Endothelial cell of umbilical vein (primary cell): ENCODE results near the gene TDRD9. TPM values are rescaled to one million over a fixed set of nuclear protein-coding genes. Genes with fewer than 3 reads are reported as not detected.

ENCODE experiments used
- BruUV-seq: library from RNA; stranded (reverse); fragments of 400-500 nt; replicated peaks from 2 replicates; lab custom pipeline; 2021; lab: Mats Ljungman, UMichigan
- CTCF ChIA-PET: fragments of 300-600, 350-600 bp; sonication (Branson Sonifier 250); formaldehyde crosslinking; loops from one replicate; lab custom pipeline; 2021; ENCODE audit warnings: antibody characterized with exemption, inconsistent platforms; lab: Charles Lee
- POLR2A ChIA-PET: fragments of 300-600, 350-600 bp; sonication (Branson Sonifier 250); formaldehyde crosslinking; loops from one replicate; lab custom pipeline; 2021; ENCODE audit warnings: antibody characterized with exemption, inconsistent platforms; lab: Charles Lee
- DNase-seq: peaks from one replicate; pipeline ENCODE4 v3.0.0-alpha.2; 2011; ENCODE audit warnings: low read depth, low spot score
- FAIRE-seq: peaks from 2 replicates; lab custom pipeline; 2011; peaks lifted over from hg19 to GRCh38; lab: Jason Lieb, UNC
- H2AFZ ChIP-seq: 2 replicates; pipeline ENCODE4 v1.6.0; 2012; ENCODE audit warnings: low read depth, low read length, control low read depth, inconsistent platforms
- H3K27ac ChIP-seq: 2 replicates; pipeline ENCODE4 v1.5.1; 2011; ENCODE audit warnings: low read depth, mild to moderate bottlenecking, control low read depth, low read length, moderate library complexity; ENCODE audit not compliant: insufficient read depth
- H3K27me3 ChIP-seq, 2 experiments: 2 replicates each; pipeline versions ENCODE4 v1.6.0 to v1.6.1; 2011; ENCODE audit warnings: low read length in 2 of 2, mixed read lengths in 1 of 2; ENCODE audit not compliant: control insufficient read depth in 2 of 2, insufficient read depth in 2 of 2
- H3K36me3 ChIP-seq, 2 experiments: 2 replicates in 1 of 2; 3 replicates in 1 of 2; pipeline ENCODE4 v1.5.1; 2011; ENCODE audit warnings: low read length in 2 of 2, mild to moderate bottlenecking in 1 of 2, moderate library complexity in 1 of 2; ENCODE audit not compliant: control insufficient read depth in 2 of 2, insufficient read depth in 2 of 2; ENCODE audit errors: extremely low read depth in 1 of 2
- H3K4me1 ChIP-seq: 3 replicates; pipeline ENCODE4 v1.5.1; 2011; ENCODE audit warnings: mild to moderate bottlenecking, low read length; ENCODE audit not compliant: control insufficient read depth, insufficient read depth; ENCODE audit errors: extremely low read depth
- H3K4me2 ChIP-seq: 2 replicates; pipeline ENCODE4 v1.6.1; 2011; ENCODE audit warnings: low read length, control low read depth, mixed read lengths; ENCODE audit not compliant: insufficient read depth
- H3K4me3 ChIP-seq, 3 experiments: fragments of 200-600 bp in 1 of 3; sonication (generic), shearing (Covaris generic) in 1 of 3; replicated peaks in 1 of 3; 2 replicates each; pipeline ENCODE4 v1.5.1; 2011 to 2016; ENCODE audit warnings: control low read depth in 3 of 3, low read length in 3 of 3, mild to moderate bottlenecking in 2 of 3, inconsistent platforms in 1 of 3, low read depth in 1 of 3, moderate library complexity in 1 of 3; ENCODE audit not compliant: insufficient read depth in 1 of 3
- H3K79me2 ChIP-seq: 2 replicates; pipeline ENCODE4 v1.6.0; 2012; ENCODE audit warnings: low read length, inconsistent platforms; ENCODE audit not compliant: control insufficient read depth, insufficient read depth
- H3K9ac ChIP-seq: replicated peaks from 2 replicates; pipeline ENCODE3; 2011; ENCODE audit warnings: low read length, control low read depth; ENCODE audit not compliant: insufficient read depth; ENCODE audit errors: extremely low read depth
- H3K9me1 ChIP-seq: replicated peaks from 3 replicates; pipeline ENCODE4 v1.6.0; 2011; ENCODE audit warnings: mild to moderate bottlenecking, low read length; ENCODE audit not compliant: control insufficient read depth, insufficient read depth; ENCODE audit errors: extremely low read depth
- H3K9me3 ChIP-seq: replicated peaks from 2 replicates; pipeline ENCODE4 v1.5.1; 2012; ENCODE audit warnings: low read length, inconsistent platforms; ENCODE audit not compliant: control insufficient read depth, insufficient read depth
- H4K20me1 ChIP-seq: replicated peaks from 2 replicates; pipeline ENCODE3; 2011; ENCODE audit warnings: mild to moderate bottlenecking, low read length; ENCODE audit not compliant: control insufficient read depth, insufficient read depth; ENCODE audit errors: extremely low read depth
- CTCF ChIP-seq, 2 donors: IDR thresholded peaks; 1 replicate in 1 of 2; 2 replicates in 1 of 2; pipeline ENCODE4 v1.5.1; 2011; ENCODE audit warnings: low read length in 2 of 2, mild to moderate bottlenecking in 2 of 2, moderate library complexity in 2 of 2, control low read depth in 1 of 2, inconsistent platforms in 1 of 2, low read depth in 1 of 2; ENCODE audit not compliant: insufficient read depth in 1 of 2; ENCODE audit errors: extremely low read depth in 1 of 2
- EZH2 ChIP-seq: IDR thresholded peaks from 2 replicates; pipeline ENCODE4 v1.6.1; 2012; ENCODE audit warnings: borderline replicate concordance, low read depth, mild to moderate bottlenecking, moderate library complexity, low read length, inconsistent platforms; ENCODE audit not compliant: severe bottlenecking
- FOS ChIP-seq: IDR thresholded peaks from 2 replicates; pipeline ENCODE4 v1.6.1; 2011; ENCODE audit warnings: mild to moderate bottlenecking, low read length, moderate library complexity, borderline replicate concordance; ENCODE audit not compliant: insufficient read depth
- GATA2 ChIP-seq: IDR thresholded peaks from 2 replicates; pipeline ENCODE4 v1.7.0; 2011; ENCODE audit warnings: low read depth, mild to moderate bottlenecking, moderate library complexity, mixed read lengths, low read length; ENCODE audit not compliant: insufficient read length, insufficient read depth
- JUN ChIP-seq: IDR thresholded peaks from 2 replicates; pipeline ENCODE4 v1.6.1; 2011; ENCODE audit warnings: borderline replicate concordance, low read depth; ENCODE audit not compliant: insufficient read length, insufficient read depth
- MAX ChIP-seq: IDR thresholded peaks from 2 replicates; pipeline ENCODE4 v1.6.1; 2011; ENCODE audit not compliant: insufficient read depth, insufficient read length
- MYC ChIP-seq: IDR thresholded peaks from one replicate; pipeline ENCODE4 v1.6.1; 2011; ENCODE audit warnings: mild to moderate bottlenecking, low read depth, low read length
- POLR2A ChIP-seq: IDR thresholded peaks from 2 replicates; pipeline ENCODE4 v1.6.1; 2012; ENCODE audit warnings: low read depth, mild to moderate bottlenecking, control low read depth, low read length
- POLR2AphosphoS5 ChIP-seq: IDR thresholded peaks from 2 replicates; pipeline ENCODE4 v1.6.1; 2012; ENCODE audit warnings: low read depth, mild to moderate bottlenecking, control low read depth, low read length, moderate library complexity; ENCODE audit not compliant: insufficient read depth
- dilution Hi-C: fragments of 300-500 bp; cut with MboI; formaldehyde crosslinking; loops from one replicate; pipeline ENCODE4 v1.15.0; 2019; ENCODE audit warnings: low sequenced_read_pairs; ENCODE audit not compliant: extremely low pct_ligation_motif_present
- intact Hi-C: fragments of 100-400 bp; cut with micrococcal nuclease; formaldehyde crosslinking; loops from one replicate; pipeline ENCODE4 v1.10.0; 2022
- polyA plus RNA-seq, 4 experiments: library from polyadenylated mRNA; depleted of rRNA in 3 of 4; stranded (reverse) in 3 of 4; unstranded in 1 of 4; fragments of >200 nt; gene quantifications; 2 replicates each; pipeline versions ENCODE4 v1.2.1 to v1.2.3, GENCODE V29; 2011 to 2012; ENCODE audit warnings: missing spikeins in 1 of 4
- total RNA-seq: library from RNA; stranded (reverse); gene quantifications from 2 replicates; pipeline ENCODE4 v1.2.3, GENCODE V29; 2021

TDRD9 gene
- total and polyA plus RNA-seq, 2 donors (not counting 3 experiments of a cell fraction or from before 2014, with no cell fraction given) = 0.52 to 1.4 TPM

- no peaks in the 10 kb centered on the region for H4K20me1 ChIP-seq
- peaks cover 8 to 10% of the 10 kb centered on the region in 2 experiments for H3K27me3 ChIP-seq
- H3K9me3 ChIP-seq = no peaks in the 10 kb centered on the region
- H3K79me2 ChIP-seq = no peaks in the 10 kb centered on the region
- POLR2A ChIA-PET = no interaction called here
- intact Hi-C loops (no loop called here), dilution Hi-C loops (no loop called here)
- no peaks in the 10 kb centered on the region for H3K4me1 ChIP-seq
- no peak overlapping the region for H3K4me3 ChIP-seq
- no peak overlapping the region for H3K4me2 ChIP-seq
- no TSS peak for BruUV-seq
- FAIRE-seq = no peak
- no peaks in the 10 kb centered on the region for H3K36me3 ChIP-seq
- no peak for DNase-seq
- no peak overlapping the region for H3K9ac ChIP-seq
- CTCF ChIA-PET = no interaction called here
- no peak overlapping the region for H2AFZ ChIP-seq
- no peak overlapping the region for H3K27ac ChIP-seq
- H3K9me1 ChIP-seq = no peaks in the 10 kb centered on the region
- TF ChIP-seq MAX (no peak), JUN (no peak), POLR2A (no peak), MYC (no peak), FOS (no peak), GATA2 (no peak), CTCF (IDR thresholded peaks at IDR 0.05; ENCODE audit: extremely low read depth in 1 of 2, insufficient read depth in 1 of 2, low read depth in 1 of 2, low read length in 2 of 2) (no peak), EZH2 (no peak), POLR2AphosphoS5 (no peak)
These were observed 157.6 kb downstream of the TDRD9 start for GRCh38 chr14:104085889-104086201.
